ENCODE data around the gene MLKL.
A peak's percentile ranks its signal among the peaks of the same experiment; 100 is the strongest.
"Not testable (repeated sequence)": the region's sequence is repeated elsewhere in the genome, so short reads cannot be mapped to it uniquely, and the experiment has no call there.

Gene MLKL

GRCh38 chr16:74660383-74660782 lies 40.3 kb downstream of the MLKL start:
- H3K27ac ChIP-seq: no peak overlapping the region
- TF ChIP-seq CTCF (IDR thresholded peaks at IDR 0.05): no peak
- no peak for TF ChIP-seq ZFX (IDR thresholded peaks at IDR 0.05; ENCODE audit: borderline replicate concordance)

DNA sequence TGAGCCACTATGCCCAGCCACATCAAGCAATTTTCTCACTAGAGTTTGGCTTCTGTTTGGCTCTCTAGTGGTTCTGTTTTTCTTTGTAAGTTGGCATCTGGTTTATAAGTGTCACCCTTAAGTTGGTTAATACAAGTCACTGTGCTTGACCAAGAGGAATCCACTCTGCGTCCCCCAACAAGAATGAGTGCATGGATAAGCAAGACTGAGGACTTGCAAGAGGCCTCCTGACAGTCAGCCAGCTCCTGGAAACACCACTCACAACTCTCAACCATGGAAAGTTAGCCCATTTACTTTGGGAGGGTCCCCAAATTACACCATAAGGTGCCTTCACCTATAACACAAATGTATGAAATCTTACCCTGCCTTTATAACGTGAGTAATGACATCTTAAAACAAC lies 41.6 kb downstream of the MLKL start:
- no peak for TF ChIP-seq ZFX (IDR thresholded peaks at IDR 0.05; ENCODE audit: borderline replicate concordance)
- TF ChIP-seq CTCF (IDR thresholded peaks at IDR 0.05): no peak
- H3K27ac ChIP-seq: no peak overlapping the region

GRCh38 chr16:74657870-74658642 lies 42.6 kb downstream of the MLKL start:
- no peak overlapping the region for H3K27ac ChIP-seq
- TF ChIP-seq CTCF (IDR thresholded peaks at IDR 0.05): no peak

DNA sequence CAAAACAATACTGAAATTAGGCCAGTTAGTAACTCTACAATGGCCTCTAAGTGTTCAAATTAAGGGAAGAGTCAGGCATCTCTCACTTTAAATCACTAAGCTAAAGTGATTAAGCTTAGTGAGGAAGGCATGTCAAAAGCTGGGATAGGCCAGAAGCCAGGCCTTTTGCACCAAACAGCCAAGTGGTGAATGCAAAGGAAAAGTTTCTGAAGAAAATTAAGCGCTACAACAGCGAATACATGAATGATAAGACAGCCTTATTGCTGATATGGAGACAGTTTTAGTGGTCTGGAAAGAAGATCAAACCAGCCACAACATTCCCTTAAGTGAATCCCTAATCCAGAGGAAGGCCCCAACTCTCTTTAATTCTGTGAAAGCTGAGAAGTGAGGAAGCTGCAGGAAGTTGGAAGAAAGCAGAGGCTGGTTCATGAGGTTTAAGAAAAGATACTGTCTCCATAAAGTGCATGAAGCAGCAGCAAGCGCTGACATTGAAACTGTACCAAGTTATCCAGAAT lies 46.1 kb downstream of the MLKL start:
- H3K27ac ChIP-seq: no peak overlapping the region
- TF ChIP-seq ZFX (IDR thresholded peaks at IDR 0.05; ENCODE audit: borderline replicate concordance) (no peak), CTCF (IDR thresholded peaks at IDR 0.05) (no peak)

DNA sequence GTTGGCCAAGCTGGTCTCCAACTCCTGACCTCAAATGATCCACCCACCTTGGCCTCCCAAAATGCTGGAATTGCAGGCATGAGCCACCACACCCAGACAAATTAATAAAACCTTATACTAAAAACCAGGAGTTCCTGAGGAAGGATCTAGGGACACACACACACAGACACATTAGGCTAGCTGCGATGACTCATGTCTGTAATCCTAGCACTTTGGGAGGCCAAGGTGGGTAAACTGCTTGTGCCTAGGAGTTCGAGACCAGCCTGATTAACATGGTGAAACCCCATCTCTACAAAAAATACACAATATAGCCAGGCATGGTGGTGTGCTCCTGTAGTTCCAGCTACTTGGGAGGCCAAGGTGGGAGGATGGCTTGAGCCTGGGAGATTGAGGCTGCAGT lies 47.8 kb downstream of the MLKL start:
- H3K27ac ChIP-seq: not testable (repeated sequence)

- no peak for TF ChIP-seq ZFX (IDR thresholded peaks at IDR 0.05; ENCODE audit: borderline replicate concordance)
- no peak overlapping the region for H3K27ac ChIP-seq
Observed at GRCh38 chr16:74652249-74652648, 48.4 kb downstream of the MLKL start.

DNA sequence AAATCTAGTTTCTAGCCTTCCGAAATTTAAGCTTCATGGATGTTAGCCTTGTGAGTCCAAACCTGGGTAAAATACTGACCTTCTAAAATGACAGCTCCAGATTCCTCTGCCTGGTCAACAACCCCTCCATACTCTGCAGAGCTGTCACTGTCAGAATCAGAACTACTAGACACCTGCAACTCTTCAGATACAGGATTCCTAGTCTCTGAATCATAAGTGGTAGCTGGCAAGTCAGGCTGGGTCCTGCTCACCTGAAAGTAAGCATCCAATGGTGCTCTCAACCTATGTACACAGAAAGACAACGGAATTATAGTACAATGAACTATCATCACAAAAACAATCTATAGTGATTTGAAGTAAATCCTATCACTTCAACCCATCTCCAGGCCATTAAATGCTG lies 48.8 kb downstream of the MLKL start:
- TF ChIP-seq CTCF (IDR thresholded peaks at IDR 0.05) (no peak), ZFX (IDR thresholded peaks at IDR 0.05; ENCODE audit: borderline replicate concordance) (no peak)
- no peak overlapping the region for H3K27ac ChIP-seq

GRCh38 chr16:74650966-74651567 lies 49.6 kb downstream of the MLKL start:
- H3K27ac ChIP-seq: no peak overlapping the region
- TF ChIP-seq CTCF (IDR thresholded peaks at IDR 0.05): peak; percentile 83
- TF ChIP-seq ZFX (IDR thresholded peaks at IDR 0.05; ENCODE audit: borderline replicate concordance): no peak
